G401 (cell line): ENCODE data around the gene TLX1. TPM values are rescaled to one million over a fixed set of nuclear protein-coding genes. Genes with fewer than 3 reads are reported as not detected.

Source experiments
- DNase-seq: peaks from one replicate; pipeline ENCODE4 v3.0.0-alpha.2; 2015; ENCODE audit warnings: low spot score
- in situ Hi-C: cut with HindIII; loops from 2 replicates; pipeline ENCODE4 v1.10.0; 2016; ENCODE audit warnings: low sequenced_read_pairs, mixed read lengths
- total RNA-seq: library from RNA; depleted of rRNA; stranded (reverse); fragments of >200 nt; shearing (Covaris generic); gene quantifications from 2 replicates; pipeline ENCODE4 v1.2.3, GENCODE V29; 2014; rRNA removed

The TLX1 gene
- total RNA-seq, 1 experiment from 2014 or later = 0.14 TPM

DNA sequence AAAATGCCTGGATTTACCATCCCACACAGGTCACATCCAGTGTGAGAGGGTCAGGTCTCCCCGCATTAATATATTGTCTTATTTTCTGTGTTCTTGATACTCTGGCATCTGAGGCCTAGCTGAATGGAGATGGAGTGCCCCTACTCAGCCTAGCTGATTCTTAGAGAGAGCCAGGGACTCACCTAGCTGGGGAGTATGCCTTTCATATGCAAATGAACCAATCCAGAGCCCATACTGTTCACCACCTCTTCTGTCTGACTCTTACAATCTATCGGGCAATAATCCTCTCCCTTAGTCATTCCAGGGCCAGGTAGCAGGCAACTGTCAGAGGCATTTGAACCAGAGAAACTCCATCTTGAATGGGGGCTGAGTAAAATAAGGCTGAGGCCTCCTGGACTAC, 51.8 kb downstream of the TLX1 start:
- in situ Hi-C loops = no loop called here
- no peak for DNase-seq

GRCh38 chr10:101183458-101184183, 52.5 kb downstream of the TLX1 start:
- in situ Hi-C loops = no loop called here
- DNase-seq = no peak

Other genes starting within 250 kb of the TLX1 start
- 37.0 and 46.2 TPM in 2 replicates for gene SLF2, start 218.3 kb upstream of the TLX1 start, total RNA-seq
- 15.3 and 36.2 TPM in 2 replicates for gene SEMA4G, start 161.8 kb upstream of the TLX1 start, total RNA-seq
- 91.6 and 117 TPM in 2 replicates for gene MRPL43, start 143.8 kb upstream of the TLX1 start, total RNA-seq
- 20.9 and 21.7 TPM in 2 replicates for gene TWNK, start 143.8 kb upstream of the TLX1 start, total RNA-seq
- 146 and 166 TPM in 2 replicates for gene LZTS2, start 131.5 kb upstream of the TLX1 start, total RNA-seq
- 2.4 and 4.5 TPM in 2 replicates for gene PDZD7, start 100.2 kb upstream of the TLX1 start, total RNA-seq
- gene SFXN3, start 100.1 kb upstream of the TLX1 start, total RNA-seq = 58.9 and 65.7 TPM in 2 replicates
- gene KAZALD1, start 69.3 kb upstream of the TLX1 start, total RNA-seq = 105 and 145 TPM in 2 replicates
- gene LBX1, start 98.2 kb downstream of the TLX1 start, total RNA-seq = 17.5 and 32.2 TPM in 2 replicates
- 12.1 and 21.0 TPM in 2 replicates for gene BTRC, start 222.9 kb downstream of the TLX1 start, total RNA-seq